ENCODE results near the gene APBB1. TPM values are rescaled to one million over a fixed set of nuclear protein-coding genes. Genes with fewer than 3 reads are reported as not detected.

APBB1 gene
- polyA plus RNA-seq, 1 of the 3 experiments (the other 2 are of a cell fraction), result 35.9 TPM

DNA sequence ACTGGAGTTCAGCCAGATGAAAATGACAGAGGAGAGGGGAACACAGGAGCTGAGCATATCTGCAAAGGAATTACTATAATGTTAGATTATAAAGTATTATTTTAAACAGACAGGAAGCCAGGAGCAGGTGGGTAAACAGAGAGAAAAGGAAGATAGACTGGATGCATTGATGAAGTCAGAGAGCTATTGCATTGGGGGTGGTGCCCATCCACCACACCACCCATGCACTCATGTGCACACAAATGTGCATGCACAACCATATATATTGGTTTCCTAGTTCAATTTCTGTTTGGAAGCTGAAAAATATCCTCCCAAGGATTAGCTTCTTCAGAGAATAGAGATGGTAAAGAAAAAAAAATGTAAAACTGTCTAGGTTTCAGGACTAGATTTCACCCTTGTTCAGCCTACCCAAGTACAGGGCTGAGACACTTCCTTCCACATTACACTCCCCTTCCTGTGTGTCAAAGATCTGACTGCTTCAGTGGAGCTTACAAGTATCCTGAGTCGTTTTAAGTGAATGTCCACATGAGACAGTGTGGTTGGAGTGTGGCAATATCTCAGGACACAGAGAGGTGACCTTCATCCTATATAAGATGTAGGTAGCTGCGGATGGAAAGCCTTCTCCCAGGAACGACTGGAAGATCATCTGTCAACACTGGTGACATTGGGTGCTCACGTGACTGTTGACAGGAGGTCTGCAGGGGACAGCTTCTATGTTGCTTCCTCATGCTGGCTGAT lies 40.8 kb downstream of the APBB1 start:
- Histone ChIP-seq H3K9ac (no peak overlapping the region), H3K27ac (ENCODE audit: low read depth in 2 of 2, low read length in 1 of 2) (no peak overlapping the region), H3K4me3 (ENCODE audit: low read depth in 2 of 2, low read length in 1 of 2) (no peak overlapping the region), H3K4me1 (ENCODE audit: control insufficient read depth in 1 of 2, insufficient read depth in 2 of 2, low read depth in 1 of 2, low read length in 1 of 2) (no peaks in the 10 kb centered on the region; a peak in 1 of 4 replicates), H2AFZ (ENCODE audit: low read depth) (no peak overlapping the region), H3K79me2 (ENCODE audit: insufficient read depth) (no peaks in the 10 kb centered on the region), H3K4me2 (no peak overlapping the region), H3K9me2 (no peaks in the 10 kb centered on the region), H3K36me3 (replicated peaks in 1 of 2; ENCODE audit: control insufficient read depth in 1 of 2, insufficient read depth in 2 of 2, low read length in 1 of 2) (no peaks in the 10 kb centered on the region), H3F3A (replicated peaks; ENCODE audit: insufficient read depth) (no peaks in the 10 kb centered on the region), H3K9me3 (no peaks in the 10 kb centered on the region), H4K20me1 (ENCODE audit: insufficient read depth) (no peaks in the 10 kb centered on the region), H3K27me3 (ENCODE audit: insufficient read depth) (no peaks in the 10 kb centered on the region; the same call in 1 of the 2 replicates)
- POLR2A ChIA-PET, result interaction anchor here (0.9 to 1.7 kb wide), 2 partner anchors 66 to 90 kb away, joined by 3 to 5 read pairs; no protein-coding TSS in a partner anchor
- no peak for TF ChIP-seq GABPA (IDR thresholded peaks at IDR 0.05; ENCODE audit: low read depth)
- TF ChIP-seq SIN3A (IDR thresholded peaks at IDR 0.05; ENCODE audit: borderline replicate concordance, low read depth, low read length), result no peak
- TF ChIP-seq YY1 (IDR thresholded peaks at IDR 0.05; ENCODE audit: low read depth), result no peak
- no peak for TF ChIP-seq ELF1 (IDR thresholded peaks at IDR 0.05)
- no peak for TF ChIP-seq NRF1 (IDR thresholded peaks at IDR 0.05; ENCODE audit: low read depth, low read length)
- TF ChIP-seq TAF1 (IDR thresholded peaks at IDR 0.05; ENCODE audit: borderline replicate concordance, low read depth, low read length), result no peak
- TF ChIP-seq CHD2 (IDR thresholded peaks at IDR 0.05; ENCODE audit: low read length, partially characterized antibody), result no peak
- TF ChIP-seq TCF12 (IDR thresholded peaks at IDR 0.05), result no peak
- TF ChIP-seq TEAD4 (IDR thresholded peaks at IDR 0.05; ENCODE audit: borderline replicate concordance, insufficient read depth), result no peak
- TF ChIP-seq NFIC (IDR thresholded peaks at IDR 0.05; ENCODE audit: borderline replicate concordance), result no peak
- no peak for TF ChIP-seq JUND (IDR thresholded peaks at IDR 0.05)
- TF ChIP-seq RXRA (IDR thresholded peaks at IDR 0.05; ENCODE audit: borderline replicate concordance, low read depth), result no peak
- no peak for DNase-seq
- 0% methylated on average over 2 of the region's 4 CpGs for WGBS (ENCODE audit: low lambda C conversion rate)
- CTCF ChIA-PET, result interaction anchor here (0.7 to 14.2 kb wide), 24 partner anchors 15 to 360 kb away, joined by 3 to 360 read pairs (median 6); partner anchors contain the start of genes HPX and MRPL17

DNA sequence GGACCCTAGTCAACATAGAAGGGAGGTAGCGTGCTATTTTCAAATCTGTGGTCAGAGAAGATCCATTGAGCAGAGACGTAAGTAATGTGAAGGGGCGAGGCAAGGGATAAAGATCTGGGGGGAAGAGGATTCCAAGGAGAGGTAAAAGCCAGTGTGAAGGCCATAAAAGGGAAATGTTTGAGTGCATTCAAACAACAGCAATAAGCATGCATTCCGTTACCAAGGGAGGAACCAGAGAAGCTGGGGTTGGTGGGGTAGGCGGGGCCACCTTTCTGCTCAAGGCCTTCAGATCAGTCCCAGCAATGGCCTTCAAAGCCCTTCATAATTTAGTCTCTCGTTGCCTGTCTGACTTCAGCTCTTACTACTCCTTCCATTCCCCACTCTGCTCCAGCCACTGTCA lies 47.1 kb downstream of the APBB1 start:
- Histone ChIP-seq H2AFZ (ENCODE audit: low read depth) (no peak overlapping the region), H3K4me1 (ENCODE audit: control insufficient read depth in 1 of 2, insufficient read depth in 2 of 2, low read depth in 1 of 2, low read length in 1 of 2) (no peaks in the 10 kb centered on the region), H3F3A (replicated peaks; ENCODE audit: insufficient read depth) (no peaks in the 10 kb centered on the region), H3K36me3 (replicated peaks in 1 of 2; ENCODE audit: control insufficient read depth in 1 of 2, insufficient read depth in 2 of 2, low read length in 1 of 2) (no peaks in the 10 kb centered on the region), H3K79me2 (ENCODE audit: insufficient read depth) (no peaks in the 10 kb centered on the region), H3K9me2 (no peaks in the 10 kb centered on the region), H4K20me1 (ENCODE audit: insufficient read depth) (no peaks in the 10 kb centered on the region), H3K4me3 (ENCODE audit: low read depth in 2 of 2, low read length in 1 of 2) (no peak overlapping the region), H3K9ac (no peak overlapping the region), H3K27ac (ENCODE audit: low read depth in 2 of 2, low read length in 1 of 2) (no peak overlapping the region), H3K27me3 (ENCODE audit: insufficient read depth) (no peaks in the 10 kb centered on the region; the same call in 1 of the 2 replicates), H3K9me3 (no peaks in the 10 kb centered on the region), H3K4me2 (no peak overlapping the region)
- CTCF ChIA-PET, result interaction anchor here (1.1 to 14.2 kb wide), 4 partner anchors 9 to 72 kb away, joined by 3 to 360 read pairs (median 21); partner anchors contain the start of gene HPX
- WGBS (ENCODE audit: low lambda C conversion rate), result 66% methylated on average over 6 of the region's 6 CpGs
- TF ChIP-seq RAD21 (IDR thresholded peaks at IDR 0.05; ENCODE audit: low read length) (no peak), CHD2 (IDR thresholded peaks at IDR 0.05; ENCODE audit: low read length, partially characterized antibody) (no peak), FOXM1 (IDR thresholded peaks at IDR 0.05; ENCODE audit: low read depth) (no peak), CTCF (IDR thresholded peaks at IDR 0.05) (no peak), PBX3 (IDR thresholded peaks at IDR 0.05) (no peak), RFX5 (IDR thresholded peaks at IDR 0.05; ENCODE audit: low read length) (no peak)
- TF ChIP-seq, protein P1, sequence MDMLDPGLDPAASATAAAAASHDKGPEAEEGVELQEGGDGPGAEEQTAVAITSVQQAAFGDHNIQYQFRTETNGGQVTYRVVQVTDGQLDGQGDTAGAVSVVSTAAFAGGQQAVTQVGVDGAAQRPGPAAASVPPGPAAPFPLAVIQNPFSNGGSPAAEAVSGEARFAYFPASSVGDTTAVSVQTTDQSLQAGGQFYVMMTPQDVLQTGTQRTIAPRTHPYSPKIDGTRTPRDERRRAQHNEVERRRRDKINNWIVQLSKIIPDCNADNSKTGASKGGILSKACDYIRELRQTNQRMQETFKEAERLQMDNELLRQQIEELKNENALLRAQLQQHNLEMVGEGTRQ (IDR thresholded peaks at IDR 0.05; ENCODE audit: borderline replicate concordance, low read depth, low read length), result no peak
- POLR2A ChIA-PET, result no interaction called here
- no peak for DNase-seq

All from SK-N-SH (cell line).